GM18909 (cell line): ENCODE data around the gene ASTN1.

Experiments
- ATAC-seq: cut with Tn5 transposase; IDR thresholded peaks from one replicate; pipeline ENCODE4 v1.9.1; 2021; ENCODE audit warnings: mild to moderate bottlenecking; ENCODE audit not compliant: unreplicated experiment, poor library complexity

The ASTN1 gene

GRCh38 chr1:176942346-176942745 is 222.2 kb downstream of the ASTN1 start:
- ATAC-seq: no peak

DNA sequence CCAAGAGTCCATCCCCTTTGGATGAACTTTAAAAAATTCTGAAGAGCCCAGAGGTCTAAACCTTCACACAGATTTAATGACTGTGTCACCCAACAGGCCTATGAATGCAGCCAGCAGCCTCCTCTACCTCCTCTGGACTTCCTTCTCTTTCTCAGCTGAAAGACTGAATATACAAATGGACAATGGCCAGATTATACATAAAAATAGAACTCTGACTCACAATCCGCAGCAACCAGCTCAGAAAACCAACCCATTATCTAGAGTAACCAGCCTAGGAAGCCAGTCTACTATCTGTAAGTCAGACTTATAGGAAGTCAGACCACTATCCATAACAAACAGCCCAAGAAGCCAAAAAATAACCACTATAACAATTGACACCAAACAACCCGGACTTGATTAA is 224.5 kb downstream of the ASTN1 start:
- no peak for ATAC-seq

DNA sequence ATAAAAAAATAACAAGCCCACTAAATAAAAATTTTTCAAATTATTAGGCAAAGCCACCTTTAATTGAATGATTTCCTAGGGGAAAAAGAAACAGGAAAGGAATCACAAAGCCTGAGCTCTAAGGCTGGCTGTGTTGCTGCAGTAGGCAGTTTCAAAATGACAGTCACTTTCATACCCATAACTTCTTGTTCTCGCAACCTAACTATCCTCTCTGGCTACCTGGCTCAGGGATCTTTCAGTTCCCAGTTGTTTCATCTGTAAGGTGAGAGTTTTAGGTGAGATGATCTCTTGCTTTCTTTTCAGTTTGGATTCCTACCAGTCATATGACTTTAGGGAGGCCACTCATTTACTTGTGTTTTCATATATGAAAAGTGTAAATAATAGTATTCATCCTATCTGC is 226.1 kb downstream of the ASTN1 start:
- no peak for ATAC-seq

GRCh38 chr1:176934370-176934769 is 230.1 kb downstream of the ASTN1 start:
- ATAC-seq: no peak

DNA sequence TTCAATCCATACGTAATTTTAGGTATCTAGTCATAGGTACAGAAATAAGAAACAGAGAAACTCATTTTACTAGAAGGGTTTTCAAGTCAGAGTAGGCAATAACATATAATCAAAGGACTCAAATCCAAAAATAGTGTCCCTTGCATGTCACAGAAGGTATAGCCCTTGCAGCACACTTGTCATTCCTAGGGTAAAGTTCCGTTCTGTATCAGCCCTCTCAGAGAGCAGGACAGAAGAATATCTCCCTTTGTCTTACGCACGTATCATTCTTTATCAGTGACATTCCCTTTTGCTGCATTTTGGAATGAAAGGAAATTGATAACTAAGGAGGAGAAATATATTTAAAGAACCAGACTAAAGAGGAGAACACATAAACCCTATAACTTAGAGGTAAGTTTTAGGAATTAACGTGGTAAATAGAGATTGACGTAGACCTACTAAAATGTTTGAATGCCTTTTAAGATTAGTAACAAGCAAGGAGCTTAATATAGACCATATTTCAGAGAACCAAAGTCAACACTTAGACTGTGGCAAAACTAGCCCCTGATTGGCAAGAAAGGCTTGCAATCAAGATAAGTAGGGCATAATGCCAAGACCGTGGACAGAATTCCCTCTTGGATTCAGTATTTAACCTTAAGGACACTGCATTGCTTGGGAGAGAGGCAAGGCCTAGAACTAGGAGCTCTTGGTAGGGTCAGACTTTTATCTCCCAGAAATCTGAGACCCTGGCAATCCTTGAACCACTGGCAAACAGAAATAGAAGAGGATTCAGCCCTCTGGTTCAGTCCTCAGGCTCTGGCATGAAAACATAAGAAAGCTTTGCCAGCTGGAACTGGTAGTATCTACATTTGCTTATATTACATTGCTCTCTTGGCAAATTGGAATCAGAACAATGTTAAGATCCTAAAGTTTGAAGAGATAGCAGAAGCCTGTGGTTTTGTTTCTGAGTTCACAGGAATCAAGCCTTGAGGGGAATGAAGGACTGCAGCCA is 232.1 kb downstream of the ASTN1 start:
- no peak for ATAC-seq

GRCh38 chr1:176931526-176931925 is 233.0 kb downstream of the ASTN1 start:
- ATAC-seq: no peak

GRCh38 chr1:176926330-176927086 is 238.0 kb downstream of the ASTN1 start:
- ATAC-seq: no peak

DNA sequence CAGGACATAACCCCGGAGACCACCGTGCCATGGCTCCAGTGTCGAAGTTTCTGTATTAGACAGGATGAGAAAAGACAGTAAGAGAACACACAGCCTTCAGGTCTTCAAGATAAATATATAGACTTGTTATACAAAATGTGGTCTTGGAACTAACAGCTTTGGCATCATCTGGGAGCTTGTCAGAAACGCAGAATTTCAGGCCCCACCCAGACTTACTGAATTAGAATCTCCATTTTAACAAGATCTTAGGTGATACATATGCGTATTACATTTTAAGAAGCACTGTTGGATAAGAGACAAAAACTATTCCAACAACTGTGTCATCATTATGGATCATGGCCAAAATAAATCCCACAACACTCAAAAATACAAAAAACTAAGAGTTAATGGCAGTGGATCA is 239.3 kb downstream of the ASTN1 start:
- no peak for ATAC-seq

DNA sequence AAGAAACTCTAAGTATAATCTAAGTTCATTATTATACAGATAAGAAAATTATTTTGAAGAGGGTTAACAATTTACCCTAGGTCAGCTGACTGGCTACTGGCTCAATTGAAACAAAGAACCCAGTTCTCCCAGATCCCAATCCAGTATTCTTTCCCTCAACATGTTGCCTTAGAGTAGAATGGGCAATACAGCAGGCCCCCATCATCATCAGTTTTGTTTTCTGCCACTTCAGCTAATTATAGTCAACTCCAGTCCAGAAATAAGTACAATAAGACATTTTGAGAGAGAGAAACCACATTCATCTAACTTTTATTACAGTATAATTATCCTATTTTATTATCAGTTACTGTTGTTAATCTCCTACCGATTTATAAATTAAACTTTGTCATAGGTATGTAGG is 241.2 kb downstream of the ASTN1 start:
- no peak for ATAC-seq

- no peak for ATAC-seq
These were observed 244.8 kb downstream of the ASTN1 start for GRCh38 chr1:176919386-176920378.

GRCh38 chr1:176905648-176906047 is 258.9 kb downstream of the ASTN1 start:
- no peak for ATAC-seq

GRCh38 chr1:176904057-176904751 is 260.3 kb downstream of the ASTN1 start:
- no peak for ATAC-seq

DNA sequence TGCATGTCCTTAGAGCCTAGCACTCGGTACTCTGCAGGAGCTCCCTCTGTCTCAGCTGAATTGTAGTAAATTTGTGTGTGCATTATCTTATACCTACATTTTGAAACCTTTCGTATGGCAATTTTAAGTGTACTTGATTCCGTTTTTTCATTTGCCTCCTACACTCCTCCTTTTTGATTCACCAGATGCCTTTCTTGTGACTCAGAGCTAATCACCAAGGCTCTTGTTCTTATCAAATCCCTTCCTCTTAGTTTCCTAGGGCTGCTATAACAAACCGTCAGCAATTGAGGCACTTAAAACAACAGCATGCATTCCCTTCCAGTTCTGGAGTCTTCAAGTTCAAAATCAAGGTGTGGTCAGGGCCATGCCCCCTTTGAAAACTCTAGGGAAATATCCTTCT is 261.0 kb downstream of the ASTN1 start:
- no peak for ATAC-seq

DNA sequence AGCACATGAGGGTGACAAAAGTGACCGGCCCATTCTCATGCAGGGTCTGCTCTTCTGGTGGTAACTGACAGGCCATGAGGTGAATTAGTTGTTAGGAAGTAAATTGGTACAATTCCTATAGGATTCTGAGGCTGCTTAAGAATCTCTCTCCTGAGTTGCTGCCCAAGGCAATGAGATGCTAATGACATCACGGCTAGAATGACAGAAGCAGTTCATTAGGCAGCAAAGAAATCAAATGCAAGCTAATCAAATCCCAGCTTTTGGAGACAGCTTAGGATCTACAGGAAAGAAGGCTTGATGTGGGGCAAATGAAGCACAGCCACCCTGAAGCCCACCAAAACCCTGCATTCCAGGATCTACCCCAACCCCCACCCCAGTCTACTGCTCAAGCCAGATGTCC is 265.2 kb downstream of the ASTN1 start:
- no peak for ATAC-seq

DNA sequence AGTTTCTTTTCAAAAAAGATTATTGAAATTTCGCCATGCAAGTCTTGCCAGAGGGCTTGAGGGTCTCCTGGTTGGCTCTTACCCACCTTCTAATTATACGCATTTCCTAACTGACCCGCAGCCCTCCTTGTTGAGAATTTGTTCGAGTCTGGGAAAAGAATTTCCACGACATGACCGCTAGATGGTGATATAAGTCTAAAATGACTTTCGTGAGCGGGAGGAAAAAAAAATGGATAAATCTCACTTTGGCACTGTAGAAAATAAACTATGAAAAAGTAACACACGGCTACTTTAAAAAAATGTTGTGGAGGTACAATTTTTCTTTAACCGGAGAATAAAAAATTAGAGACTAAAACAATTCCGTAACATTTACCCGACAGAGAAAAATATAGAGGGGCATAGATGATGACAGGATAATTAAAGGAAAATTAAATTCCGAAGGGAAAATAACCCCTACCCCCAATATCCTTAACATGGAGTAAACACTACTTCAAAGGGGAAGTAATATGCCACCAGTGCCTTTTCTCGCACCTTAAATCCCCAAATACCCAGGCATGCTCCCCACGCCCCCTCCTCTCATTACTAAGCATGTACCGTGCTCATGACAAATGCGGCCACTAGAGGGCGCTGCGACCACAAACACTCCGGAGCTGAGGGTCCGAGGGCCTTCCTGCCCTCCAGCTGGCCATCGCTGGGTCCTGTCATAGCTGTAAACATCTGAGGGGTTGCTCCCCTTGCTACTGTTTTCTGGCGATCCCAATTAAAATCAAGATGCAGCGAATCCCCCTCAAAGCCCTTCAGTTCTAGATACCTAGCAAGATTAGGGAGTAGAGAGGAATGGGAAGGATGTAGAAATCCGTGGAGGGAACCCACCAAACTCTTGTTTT is 266.9 kb downstream of the ASTN1 start:
- peak; percentile 65 for ATAC-seq

DNA sequence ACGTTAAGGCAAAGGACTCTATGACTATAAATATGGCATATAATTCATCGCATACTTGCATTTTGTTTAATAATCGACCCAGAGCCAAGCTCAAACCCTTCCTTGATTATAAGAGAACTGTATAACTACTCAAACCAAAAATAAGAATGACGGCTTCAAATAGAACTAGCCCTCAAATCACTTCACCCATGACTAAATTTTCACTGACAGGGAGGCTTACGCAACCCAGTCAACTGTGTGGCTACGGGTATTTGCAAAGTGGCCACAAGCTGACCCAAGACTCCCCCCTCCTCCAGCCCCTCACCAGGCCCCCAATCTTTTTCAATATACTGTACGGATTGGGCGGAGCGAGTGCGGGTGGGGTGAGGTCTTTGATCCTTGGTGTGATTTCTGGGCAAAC is 268.3 kb downstream of the ASTN1 start:
- no peak for ATAC-seq

- ATAC-seq: no peak
These were observed 270.1 kb downstream of the ASTN1 start for GRCh38 chr1:176894450-176894849.

DNA sequence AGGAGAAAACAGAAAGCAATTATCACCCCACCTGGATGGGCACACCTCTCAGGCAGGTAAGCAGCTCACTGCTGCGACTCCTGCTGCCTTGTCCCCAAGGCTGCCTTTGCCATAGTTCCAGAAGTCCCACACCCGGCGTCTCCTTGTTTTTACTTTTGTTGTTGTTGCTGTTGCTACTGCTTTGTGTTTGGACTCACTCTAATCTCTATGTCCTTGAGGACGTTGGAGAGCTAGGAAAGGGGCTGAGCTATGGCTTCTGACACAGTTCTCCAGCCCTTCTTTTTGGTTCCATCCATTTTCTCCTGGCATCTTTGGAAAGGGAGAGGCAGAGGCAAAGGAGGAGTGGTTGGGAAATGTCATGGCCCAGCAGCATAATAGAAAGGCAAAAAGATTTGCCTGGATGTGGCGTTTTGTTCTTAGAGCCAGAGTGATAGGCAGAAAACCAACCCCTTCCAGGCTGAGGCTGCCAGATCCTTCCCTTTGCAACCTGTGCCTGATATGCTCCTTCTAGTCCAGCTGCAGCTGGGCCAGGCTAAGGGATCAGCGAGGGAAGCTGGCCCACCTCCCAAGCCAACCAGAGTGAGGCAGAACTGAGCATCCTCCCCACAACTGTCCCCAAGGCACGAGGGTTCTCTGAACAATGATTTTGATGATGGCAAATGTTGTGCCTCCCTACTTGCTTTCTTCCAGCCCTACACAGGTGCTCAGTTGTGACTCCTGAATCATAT is 270.7 kb downstream of the ASTN1 start:
- ATAC-seq: no peak
